Measurements from ENCODE around the gene TBX18.

The TBX18 gene

DNA sequence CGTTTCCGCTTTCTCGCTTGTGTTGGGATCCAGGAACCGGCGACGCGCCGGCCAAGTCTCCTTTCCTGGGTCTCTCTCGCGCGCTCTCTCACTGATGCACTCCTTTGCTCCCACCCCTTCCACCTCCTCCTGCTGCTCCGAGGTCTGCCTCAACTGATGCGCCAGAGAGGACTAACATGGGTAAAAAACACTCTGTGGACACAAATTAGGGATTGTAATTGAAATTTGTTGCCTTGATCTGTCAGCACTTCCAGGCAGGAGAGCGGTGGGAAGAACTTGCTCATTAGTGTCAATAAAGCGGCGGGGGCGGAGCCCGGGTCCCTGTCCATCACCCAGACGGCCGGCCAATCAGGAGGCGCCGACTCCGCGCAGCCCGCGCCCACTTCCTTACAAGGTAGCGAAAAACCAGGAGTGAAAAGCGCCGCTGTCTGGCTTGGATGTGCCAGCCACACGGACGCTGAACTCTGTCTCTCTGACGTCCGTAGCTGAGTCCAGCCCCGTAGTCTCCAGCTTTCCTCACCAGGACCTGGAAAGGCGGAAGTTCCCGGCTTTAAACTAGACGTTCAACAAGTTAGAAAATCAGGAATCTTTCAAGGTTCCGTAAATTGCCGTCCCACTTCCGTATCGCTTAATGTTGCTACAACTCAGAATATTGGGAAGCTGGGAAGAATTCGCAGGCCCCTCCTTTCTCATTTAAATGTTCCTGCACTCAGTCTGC, at the start of gene TBX18:
Gene TBX18 (minus strand): TSS at position 267 of the 718 bp plus-strand sequence. CDS start 417 bp downstream, outside the sequence.
- DNase-seq (ENCODE audit: low read depth in 4 of 4, low spot score in 1 of 4), result no peak

DNA sequence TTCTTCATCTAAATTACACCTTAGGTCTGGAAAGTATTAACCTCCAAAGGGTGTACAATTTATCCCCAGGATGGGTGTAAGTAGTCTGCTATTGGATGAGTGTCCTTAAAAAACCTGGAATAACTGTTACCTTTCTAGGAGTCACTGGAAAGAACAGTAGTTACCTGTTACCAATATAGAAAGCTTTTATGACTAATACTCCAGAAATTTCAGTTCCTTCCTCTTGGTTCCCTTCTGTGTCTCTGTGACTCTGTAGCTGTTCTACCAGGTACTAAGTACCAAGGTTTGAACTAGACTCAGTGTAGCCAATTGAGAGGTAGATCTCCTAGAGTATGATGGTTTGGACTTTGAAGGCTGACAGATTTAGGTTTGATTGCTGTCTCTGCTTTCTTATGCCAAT, 47.0 kb upstream of the TBX18 start:
- no peak for DNase-seq (ENCODE audit: low read depth in 4 of 4, low spot score in 1 of 4)

DNA sequence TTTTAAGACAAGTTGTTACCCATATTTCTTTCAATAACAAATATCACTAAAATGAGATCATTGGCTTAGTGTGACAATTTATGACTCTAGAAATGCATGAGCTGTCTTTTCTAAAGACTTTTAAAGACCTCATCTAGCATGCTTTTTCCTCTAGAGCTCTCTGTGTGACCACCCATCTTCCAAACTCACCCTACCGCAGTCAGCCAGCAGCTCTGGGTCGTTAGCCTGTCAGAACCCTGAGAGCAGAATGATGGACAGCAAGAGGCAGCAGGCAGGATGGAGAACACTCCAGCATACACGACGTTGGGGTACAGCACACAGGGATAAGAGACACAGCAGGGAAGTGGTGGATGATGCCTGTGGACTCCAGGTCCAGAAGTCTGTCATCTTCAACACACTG, 45.1 kb upstream of the TBX18 start:
- DNase-seq (ENCODE audit: low read depth in 4 of 4, low spot score in 1 of 4), result no peak

DNA sequence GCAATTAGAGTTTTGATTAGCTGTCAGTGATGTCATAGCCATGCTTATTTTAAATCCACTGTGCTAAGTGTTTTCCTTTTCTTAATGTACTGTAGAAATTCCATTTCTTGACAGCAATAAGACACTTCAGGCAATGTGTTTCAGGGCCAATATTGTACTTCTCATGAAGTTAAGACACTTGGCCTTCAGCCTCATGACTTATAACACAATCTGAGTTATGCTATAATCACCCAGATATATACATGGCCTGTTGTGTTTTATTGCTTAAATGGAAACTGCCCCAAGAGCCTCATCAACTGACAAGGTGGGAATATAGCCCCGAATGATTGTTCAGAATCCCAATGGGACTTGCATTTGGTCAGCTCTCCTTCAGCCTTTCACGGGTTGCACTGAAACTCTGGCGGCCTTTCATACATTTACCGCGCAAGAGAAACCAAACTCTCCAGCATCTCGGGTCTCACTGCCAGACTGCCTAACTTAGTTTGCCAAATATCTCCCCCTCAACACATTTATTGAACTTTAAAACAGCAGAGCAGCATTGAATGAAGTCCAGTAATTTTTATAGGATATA, 44.2 kb upstream of the TBX18 start:
- DNase-seq (ENCODE audit: low read depth in 4 of 4, low spot score in 1 of 4), result no peak

DNA sequence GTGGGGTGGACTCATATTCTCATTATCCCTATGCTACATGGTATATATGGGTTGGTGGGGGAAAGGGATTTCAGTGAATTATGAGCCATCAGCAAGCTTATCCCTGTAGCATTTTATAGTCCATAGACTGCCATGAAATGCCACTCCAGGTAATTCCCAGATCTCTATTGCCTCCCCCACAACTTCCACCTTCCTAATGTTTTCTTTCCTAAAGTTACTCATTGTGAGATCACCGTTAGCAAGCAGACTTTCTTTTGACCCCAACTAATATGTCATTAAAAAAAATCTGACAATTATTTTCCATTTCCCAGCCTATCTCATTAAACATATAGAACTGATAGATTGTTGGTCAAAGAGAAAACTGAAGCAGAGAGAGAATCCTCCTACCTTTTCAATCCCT, 40.7 kb upstream of the TBX18 start:
- no peak for DNase-seq (ENCODE audit: low read depth in 4 of 4, low spot score in 1 of 4)

DNA sequence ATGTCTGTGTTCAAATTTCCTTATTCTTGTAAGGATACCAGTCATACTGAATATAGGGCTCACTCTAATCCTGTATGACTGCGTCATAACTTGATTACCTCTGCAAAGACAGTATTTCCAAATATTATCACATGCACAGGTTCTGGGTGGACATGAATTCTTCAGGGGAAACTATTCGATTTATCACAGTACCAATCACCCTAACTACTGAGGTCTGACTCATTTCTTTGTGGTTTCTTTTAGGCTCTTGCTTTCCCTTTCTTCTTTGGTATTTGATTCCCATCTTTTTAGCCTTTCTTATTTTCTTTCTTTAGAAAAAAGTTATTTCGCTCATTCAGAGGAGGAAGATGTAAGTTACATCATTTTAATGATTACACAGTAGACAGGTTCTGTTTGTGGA, 40.3 kb upstream of the TBX18 start:
- DNase-seq (ENCODE audit: low read depth in 4 of 4, low spot score in 1 of 4), result no peak

DNA sequence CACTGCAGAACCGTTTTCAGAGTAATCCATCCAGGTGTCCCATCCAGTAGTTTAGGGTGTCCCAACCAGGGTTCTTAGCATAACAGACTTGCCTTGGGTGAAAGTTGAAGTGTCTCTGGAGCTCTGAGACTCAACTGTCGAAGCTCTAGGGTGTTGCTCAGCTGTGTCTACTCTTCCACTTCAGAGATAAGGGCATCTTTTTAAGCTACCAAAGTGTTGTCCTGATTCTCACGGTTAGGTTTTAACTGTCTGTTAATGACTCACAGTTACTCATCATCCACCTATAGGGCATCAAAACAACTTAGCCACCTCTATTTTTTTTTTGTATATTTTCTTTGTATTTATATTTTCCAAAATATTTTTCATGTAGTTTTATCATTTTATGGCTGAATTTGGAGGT, 36.9 kb upstream of the TBX18 start:
- no peak for DNase-seq (ENCODE audit: low read depth in 4 of 4, low spot score in 1 of 4)

DNA sequence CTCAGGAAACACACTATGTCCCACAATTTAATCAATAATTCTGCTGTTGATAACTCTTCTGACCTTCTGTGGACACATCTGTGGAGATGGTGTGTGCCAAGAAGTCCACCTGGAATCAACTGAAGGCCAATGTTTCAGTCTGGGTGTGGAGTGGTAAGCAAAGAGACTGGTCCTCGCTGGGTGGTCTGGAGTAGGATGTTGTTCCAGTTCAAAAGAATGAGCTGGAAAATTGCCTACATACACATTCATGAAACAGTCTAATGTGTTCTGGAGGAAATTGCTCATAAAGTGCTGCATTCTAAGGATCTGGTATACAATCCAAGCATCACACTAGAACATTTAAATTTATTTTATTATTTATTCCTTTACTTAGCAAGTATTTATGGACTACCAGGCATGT, 33.9 kb upstream of the TBX18 start:
- no peak for DNase-seq (ENCODE audit: low read depth in 4 of 4, low spot score in 1 of 4)

DNA sequence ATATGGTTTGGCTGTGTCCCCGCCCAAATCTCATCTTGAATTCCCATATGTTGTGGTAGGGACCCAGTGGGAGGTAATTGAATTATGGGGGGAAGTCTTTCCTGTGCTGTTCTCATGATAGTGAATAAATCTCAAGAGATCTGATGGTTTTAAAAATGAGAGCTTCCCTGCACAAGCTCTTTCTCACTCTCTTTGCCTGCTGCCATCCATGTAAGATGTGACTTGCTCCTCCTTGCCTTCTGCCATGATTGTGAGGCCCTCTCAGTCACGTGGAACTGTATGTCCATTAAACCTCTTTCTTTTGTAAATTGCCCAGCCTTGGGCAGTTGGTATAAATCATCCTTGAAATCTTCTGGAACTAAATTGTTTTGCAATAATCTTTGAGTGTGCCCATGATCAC, 31.9 kb upstream of the TBX18 start:
- no peak for DNase-seq (ENCODE audit: low read depth in 4 of 4, low spot score in 1 of 4)

DNA sequence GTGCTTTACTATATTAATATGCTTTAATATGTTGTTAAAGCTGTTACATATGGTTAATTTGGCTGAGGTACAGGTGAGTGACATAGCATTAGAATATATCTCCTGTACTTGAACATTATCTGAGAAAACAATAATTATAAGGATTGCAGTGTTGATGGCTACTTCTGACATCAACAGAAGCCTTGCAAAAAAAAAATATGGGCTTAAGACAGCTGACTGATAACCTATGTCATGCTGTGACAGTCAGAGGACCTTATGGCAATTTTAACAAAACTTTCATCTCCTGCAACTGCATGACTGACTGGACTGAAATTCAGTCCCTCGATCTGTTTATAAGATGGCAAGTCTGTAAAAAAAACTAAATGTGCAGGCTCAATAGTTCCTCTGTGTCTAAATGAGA, 27.5 kb upstream of the TBX18 start:
- no peak for DNase-seq (ENCODE audit: low read depth in 4 of 4, low spot score in 1 of 4)

DNA sequence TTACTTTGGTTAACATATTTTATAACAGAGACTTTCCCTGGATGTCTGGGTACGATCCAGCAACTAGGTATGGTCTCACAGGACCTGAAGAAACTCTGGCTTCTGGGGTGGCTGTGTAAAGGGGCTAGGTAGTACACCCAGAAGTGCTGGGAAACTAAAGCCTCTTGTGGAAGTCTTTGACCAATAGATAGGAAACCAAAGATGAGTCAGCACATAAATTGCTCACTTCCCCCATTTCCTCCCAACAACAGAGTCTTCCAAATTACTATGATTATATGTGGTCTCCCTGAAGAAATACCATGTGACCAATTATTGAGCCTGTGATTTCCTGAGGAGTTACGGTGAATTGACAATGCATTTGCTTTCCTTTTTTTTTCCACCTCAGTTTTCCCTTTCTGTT, 26.8 kb upstream of the TBX18 start:
- DNase-seq (ENCODE audit: low read depth in 4 of 4, low spot score in 1 of 4), result no peak

DNA sequence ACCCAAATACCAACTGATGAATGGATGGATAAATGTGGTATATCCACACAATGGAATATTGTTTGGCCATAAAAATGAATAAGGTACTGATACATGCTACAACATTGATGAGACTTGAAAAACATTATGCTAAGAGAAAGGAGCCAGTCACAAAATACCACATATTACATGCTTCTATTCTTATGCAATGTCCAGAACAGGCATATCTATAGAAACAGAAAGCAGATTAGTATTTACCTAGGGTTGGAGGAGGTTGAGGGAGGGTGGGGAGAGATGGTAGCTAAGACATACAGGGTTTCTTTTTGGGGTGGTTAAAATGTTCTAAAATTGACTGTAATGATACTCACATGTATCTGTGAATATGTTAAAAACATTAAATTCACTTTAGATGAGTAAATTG, 24.8 kb upstream of the TBX18 start:
- DNase-seq (ENCODE audit: low read depth in 4 of 4, low spot score in 1 of 4), result no peak

DNA sequence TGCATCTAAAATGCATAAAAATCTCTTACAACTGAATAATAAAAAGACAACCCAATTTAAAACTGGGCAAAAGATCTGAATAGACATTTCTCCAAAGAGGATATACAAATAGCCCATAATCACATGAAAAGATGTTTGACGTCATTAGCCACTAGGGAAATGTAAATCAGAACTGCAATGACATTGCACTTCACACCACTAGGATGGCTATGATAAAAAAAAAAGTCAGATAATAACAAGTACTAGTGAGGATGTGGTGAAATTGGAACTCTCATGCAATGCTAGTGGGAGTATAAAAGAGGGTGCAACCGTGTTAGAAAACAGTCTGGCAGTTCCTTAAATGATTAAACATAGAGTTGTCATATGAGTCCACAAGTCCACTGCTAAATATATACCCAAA, 24.3 kb upstream of the TBX18 start:
- DNase-seq (ENCODE audit: low read depth in 4 of 4, low spot score in 1 of 4), result no peak

DNA sequence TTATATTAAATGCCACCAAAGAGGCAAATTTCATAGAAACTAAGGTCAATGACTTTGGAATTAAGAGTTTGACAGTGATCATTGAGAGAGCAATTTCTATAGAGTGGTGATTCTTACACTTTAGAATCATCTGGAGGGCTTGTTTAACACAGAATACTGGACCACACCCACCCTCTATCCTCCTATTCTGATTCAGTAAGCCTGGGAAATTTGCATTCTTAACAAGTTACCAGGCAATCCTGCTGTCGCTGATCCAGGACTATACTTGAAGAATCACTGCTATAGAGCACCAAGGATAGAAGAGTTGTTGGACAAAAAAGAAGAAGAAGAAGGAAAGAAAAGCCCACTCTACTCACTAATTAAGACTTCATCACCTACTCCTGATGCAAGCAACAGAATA, 21.3 kb upstream of the TBX18 start:
- no peak for DNase-seq (ENCODE audit: low read depth in 4 of 4, low spot score in 1 of 4)

DNA sequence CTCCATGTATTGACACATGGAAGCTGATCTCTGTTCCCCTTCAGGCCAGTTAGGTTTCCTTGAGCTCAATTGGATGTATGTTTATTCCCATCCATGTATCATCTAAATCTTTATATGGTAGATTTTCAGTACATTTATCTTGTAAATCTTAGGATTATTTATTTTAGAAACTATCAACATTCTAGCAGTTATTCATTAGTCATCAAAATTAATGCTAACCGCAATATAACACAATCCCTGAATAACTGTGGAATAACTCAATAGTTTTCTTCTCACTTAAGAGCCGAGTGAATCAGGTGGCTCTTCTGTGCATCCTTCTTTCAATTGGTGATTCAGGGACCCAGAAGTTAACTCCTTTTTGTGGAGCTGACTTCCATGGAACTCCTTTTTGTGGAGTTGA, 15.5 kb upstream of the TBX18 start:
- no peak for DNase-seq (ENCODE audit: low read depth in 4 of 4, low spot score in 1 of 4)

DNA sequence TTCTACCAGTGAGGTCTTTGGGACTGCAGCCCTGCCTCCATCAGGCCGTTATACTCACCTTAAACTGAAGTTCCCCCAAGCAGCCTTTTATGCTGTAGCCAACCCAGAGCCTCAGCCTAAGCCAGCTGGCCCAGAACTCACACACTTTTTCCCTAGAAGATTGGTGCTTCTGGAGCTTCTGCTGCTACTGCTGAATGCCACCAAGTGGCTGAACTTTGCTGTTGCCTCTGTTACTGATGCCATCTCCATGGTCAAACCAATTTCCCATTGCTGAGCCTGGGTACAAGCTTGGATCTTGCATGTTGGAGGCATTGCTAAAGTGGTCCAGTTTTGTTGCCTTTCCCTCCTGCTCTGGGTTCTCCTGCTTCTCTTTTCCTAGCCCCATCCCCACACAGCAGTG, 15.0 kb upstream of the TBX18 start:
- no peak for DNase-seq (ENCODE audit: low read depth in 4 of 4, low spot score in 1 of 4)

DNA sequence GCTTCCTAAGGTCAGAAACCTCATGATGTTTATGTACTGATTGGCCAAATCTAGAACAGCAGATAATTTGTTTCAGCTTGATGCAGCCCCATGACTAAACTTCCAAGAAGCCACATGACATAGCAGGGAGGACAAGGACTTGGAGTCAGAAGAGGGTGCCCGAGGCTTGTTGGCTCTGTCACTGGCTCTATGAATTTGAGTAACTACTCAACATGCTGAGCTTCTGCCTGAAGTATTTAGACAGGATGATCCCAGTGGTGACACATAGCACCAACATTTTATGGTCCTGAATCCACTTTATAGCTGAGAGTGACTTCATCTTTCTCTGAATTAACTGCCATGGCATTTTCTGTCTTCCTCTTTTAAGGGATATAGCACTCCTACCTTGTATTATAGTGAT, 13.5 kb upstream of the TBX18 start:
- no peak for DNase-seq (ENCODE audit: low read depth in 4 of 4, low spot score in 1 of 4)

DNA sequence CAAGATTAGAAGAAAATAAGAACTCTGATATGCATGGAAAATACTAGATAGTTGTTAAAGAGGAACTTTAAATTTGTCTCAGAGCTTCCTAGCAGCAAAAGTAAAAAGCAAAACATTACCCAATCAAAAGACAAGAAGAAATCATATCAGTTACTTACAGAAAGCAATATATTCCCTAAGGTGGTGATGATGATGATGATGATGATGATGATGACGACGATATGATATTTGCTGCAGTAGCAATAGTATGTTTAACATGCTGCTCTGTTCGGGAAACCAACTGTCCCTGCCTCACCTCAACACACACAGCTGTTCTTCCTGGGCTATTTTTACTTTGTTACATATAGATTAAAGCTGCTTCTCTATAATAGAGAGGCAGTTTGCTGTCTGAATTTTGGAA, 12.0 kb upstream of the TBX18 start:
- no peak for DNase-seq (ENCODE audit: low read depth in 4 of 4, low spot score in 1 of 4)

DNA sequence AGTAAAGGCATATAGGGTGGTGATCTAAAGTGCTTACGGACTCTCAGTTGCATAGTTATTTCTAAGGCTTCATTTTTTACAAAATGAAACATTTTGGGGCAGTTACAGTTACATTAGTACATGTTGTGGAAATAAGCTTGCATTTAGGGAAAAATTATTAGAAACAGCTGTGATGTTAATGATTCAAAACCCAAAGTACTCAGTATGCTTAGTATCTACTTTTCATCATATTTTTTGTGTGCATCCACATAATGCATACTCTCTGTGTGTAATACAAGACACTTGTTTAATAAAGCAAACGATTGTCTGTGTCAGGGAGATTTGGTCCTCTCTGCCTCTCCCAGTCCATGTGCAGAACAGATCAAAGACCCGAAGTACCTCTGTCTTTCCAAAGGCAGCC, 11.4 kb upstream of the TBX18 start:
- no peak for DNase-seq (ENCODE audit: low read depth in 4 of 4, low spot score in 1 of 4)

DNA sequence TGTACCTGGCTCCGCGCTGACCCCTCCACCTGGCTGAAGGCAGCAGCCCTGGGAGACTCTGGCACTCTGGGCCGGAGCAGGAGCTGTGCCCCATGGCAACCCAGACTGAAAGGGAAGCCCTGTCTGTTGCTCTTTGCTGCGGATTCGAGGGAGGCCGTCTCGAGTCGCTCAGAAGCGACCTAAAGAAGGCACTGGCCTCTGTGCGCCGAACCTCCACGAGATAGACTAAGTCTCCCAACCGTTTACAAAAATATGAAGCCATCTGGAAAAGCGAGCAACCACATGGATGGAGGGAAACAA, 10.5 kb upstream of the TBX18 start:
- DNase-seq (ENCODE audit: low read depth in 4 of 4, low spot score in 1 of 4), result no peak

DNA sequence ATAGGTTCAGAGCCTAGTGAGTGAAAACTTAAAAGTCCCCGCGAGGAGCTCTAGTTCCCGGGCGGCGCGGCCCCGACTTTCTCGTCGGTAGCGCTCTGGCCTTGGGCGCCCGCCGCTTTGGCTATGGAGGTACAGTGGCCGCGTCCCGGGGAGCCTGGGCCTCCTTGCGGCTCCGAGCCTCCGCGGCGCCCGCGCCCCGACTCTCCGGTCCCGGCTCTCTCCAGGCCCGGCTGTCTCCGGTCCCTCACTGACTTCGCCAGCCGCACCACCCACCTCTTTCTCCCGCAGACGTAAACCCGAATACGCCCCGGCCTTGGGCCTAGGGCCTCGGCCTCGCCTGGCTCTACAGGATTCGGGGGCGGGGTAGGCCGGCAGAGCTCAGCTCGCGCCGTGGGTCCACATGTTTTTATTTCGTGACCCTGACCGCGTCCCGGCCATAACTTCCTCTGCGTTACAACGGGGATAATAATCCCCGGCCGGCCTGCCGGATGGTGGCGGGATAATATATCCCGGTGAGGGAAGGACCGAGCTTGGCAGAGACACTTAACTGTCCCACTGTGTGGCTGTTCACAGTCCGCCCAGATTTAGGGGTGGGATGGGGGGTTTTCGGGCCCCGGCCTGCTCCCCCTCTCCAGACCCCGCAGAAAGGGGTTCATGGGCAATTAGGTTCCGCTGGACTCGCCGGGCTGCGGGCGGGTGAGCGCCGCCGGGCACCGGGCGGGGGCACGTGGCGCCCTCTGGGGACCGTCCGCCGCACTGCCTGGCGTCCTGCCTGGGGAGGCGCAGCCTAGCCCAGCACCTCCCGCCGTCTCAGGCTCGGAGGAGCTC, 10.0 kb upstream of the TBX18 start:
- no peak for DNase-seq (ENCODE audit: low read depth in 4 of 4, low spot score in 1 of 4)

DNA sequence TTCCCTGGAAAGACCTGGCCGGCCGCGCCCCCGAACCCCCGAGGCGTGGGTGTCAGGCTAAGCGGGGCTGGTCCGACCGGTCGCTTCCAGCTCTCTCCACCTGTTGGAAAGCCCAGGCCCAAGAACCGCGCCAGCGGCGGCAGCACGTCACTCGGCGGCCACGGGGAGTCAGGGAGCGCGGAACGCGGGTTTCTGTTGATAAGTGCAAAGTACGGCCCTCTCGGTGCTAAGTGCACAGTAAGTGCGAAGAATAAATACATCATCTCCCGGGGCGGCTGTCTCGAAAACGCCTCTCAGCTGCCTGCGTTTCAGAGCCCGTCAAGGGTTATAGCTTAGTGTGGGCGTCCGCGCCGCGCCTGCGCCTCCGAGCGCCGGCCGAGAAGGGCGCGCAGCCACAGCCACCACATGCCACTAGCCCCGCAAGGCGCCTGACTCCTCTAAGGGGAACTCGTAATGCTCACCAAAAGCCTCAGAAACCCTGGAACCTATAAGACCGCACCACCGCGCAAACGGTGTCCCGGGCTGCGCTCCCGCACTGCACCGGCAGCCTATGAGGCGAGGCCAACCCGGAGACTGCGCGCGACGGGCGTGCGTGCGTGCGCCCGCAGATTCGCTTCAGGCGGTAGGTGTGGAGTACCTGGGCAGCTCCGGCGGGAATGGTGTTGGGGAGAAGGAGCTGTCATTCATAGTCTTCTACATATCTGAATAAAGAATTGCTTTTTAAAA, 9.2 kb upstream of the TBX18 start:
- no peak for DNase-seq (ENCODE audit: low read depth in 4 of 4, low spot score in 1 of 4)

Measured in stimulated activated CD4-positive, alpha-beta T cell treated with anti-CD3 and anti-CD28 coated beads, Interleukin-1b, Interleukin-23, amount 100 ng/mL, for 24 hours (primary cell).